GM12875 (cell line): ENCODE measurements around the gene SLC30A10.
"Not testable (repeated sequence)": the region's sequence is repeated elsewhere in the genome, so short reads cannot be mapped to it uniquely, and the experiment has no call there.

ENCODE experiments used
- H3K4me3 ChIP-seq: one replicate; pipeline ENCODE4 v1.5.1; 2011; ENCODE audit warnings: low read depth, low read length, control low read depth
- CTCF ChIP-seq: IDR thresholded peaks from 2 replicates; pipeline ENCODE4 v1.5.1; 2011; ENCODE audit warnings: low read depth, mild to moderate bottlenecking, control low read depth, inconsistent platforms, low read length, moderate library complexity, borderline replicate concordance; ENCODE audit not compliant: insufficient read depth

Gene SLC30A10

GRCh38 chr1:219945795-219946194 is 17.4 kb upstream of the SLC30A10 start:
- no peak for TF ChIP-seq CTCF
- no peak overlapping the region for H3K4me3 ChIP-seq

DNA sequence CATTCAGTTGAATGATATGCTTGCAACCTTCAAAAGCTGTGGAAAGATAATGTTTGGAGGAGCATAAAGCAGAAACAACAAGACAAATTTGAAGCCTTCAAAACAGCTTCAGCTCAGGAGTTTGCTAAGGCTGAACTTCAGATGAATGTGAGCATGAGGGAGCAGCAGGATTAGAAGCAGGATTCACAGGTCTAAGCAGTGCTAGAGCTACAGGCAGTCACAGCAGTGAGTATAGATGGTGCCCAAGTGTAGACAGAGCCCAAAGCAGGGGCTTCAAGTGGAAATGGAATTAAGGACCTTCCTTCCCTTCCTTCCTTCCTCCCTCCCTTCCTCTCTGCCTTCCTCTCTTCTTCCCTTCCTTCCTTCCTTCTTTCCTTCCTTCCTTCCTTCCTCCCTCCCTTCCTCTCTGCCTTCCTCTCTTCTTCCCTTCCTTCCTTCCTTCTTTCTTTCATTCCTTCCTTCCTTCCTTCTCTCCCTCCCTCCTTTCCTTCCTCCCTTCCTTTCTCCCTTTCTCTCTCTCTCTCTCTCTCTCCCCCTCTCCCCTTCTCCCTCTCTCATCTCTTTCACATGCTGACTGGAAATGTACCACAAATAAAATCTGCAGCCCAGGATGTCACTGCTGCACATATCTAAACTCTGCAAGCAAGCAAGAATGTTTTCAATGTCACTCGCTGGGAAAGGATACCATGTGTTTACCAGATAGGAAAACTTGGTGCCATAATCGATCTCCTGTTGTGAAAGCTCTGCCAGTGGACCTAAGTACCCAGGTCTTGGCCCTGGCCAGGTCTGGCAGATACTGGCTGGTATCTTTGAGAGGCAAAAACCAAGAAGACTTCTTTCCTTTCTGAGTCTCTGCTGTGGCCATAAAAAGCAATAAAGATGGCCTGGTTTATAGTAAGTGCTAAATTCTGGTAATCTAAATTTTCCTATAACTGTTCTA is 13.1 kb upstream of the SLC30A10 start:
- H3K4me3 ChIP-seq = no peak overlapping the region
- no peak for TF ChIP-seq CTCF

- no peak overlapping the region for H3K4me3 ChIP-seq
- no peak for TF ChIP-seq CTCF
Observed at GRCh38 chr1:219940707-219941106, 12.3 kb upstream of the SLC30A10 start.

DNA sequence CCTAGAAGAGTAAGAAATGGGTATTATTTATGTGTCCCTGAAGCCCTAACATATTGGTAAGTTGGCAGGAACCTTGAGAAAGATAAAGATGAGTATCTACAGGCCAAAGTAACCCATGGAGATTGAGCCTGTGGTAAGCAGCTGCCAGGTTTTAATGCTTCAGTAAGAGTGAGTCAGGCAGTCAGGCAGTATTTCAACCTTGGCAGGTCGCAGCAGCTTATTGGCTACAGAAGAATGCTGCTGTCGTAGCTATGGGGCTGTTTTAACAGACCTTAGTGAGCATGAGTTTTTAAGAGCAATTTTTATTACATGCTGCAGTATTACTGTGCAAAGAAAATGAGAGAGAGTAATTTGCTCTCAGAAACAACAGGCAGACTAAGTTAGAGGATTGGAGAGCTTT is 10.3 kb upstream of the SLC30A10 start:
- no peak overlapping the region for H3K4me3 ChIP-seq
- TF ChIP-seq CTCF = no peak

DNA sequence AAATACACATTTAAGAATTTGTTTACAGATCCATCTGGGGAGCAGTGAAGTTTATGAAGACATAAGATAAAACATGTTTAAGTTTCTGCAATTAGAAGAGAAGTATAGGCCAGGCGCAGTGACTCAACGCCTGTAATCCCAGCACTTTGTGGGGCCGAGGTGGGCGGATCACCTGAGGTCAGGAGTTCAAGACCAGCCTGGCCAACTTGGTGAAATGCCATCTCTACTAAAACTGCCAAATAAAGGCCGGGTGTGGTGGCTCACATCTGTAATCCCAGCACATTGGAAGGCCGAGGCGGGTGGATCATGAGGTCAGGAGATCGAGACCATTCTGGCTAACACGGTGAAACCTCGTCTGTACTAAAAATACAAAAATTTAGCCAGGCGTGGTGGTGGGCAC is 5.4 kb upstream of the SLC30A10 start:
- H3K4me3 ChIP-seq = not testable (repeated sequence)

GRCh38 chr1:219931033-219931432 is 2.7 kb upstream of the SLC30A10 start:
- no peak for TF ChIP-seq CTCF
- no peak overlapping the region for H3K4me3 ChIP-seq

DNA sequence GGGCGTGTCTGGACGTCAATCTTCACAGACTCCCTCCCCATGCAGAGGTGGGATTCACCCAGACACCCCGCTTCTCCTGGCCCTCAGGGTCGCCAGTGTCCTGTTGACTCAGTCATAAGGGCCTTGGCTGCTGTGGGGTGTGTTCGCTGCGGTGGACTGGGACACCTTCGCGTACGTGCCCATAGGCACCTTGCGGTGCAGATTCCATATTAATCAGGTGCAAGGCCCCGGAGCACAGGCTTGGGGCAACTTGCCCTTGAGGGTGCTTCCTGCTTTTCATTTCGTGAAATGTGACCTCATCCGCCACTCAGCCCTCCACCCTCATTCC is 398 bp upstream of the SLC30A10 start:
- no peak for TF ChIP-seq CTCF
- no peak overlapping the region for H3K4me3 ChIP-seq
